Astrocyte (in vitro differentiated cells and primary cell): Measurements from ENCODE around the gene STK38. TPM values are rescaled to one million over a fixed set of nuclear protein-coding genes. Genes with fewer than 3 reads are reported as not detected.

Experiments
- DNase-seq: peaks from one replicate; pipeline ENCODE4 v3.0.0-alpha.2; 2010; ENCODE audit warnings: low read depth
- FAIRE-seq: peaks from 2 replicates; lab custom pipeline; 2011; peaks lifted over from hg19 to GRCh38; lab: Jason Lieb, UNC
- H2AFZ ChIP-seq: 2 replicates; pipeline ENCODE4 v1.6.0; 2012; ENCODE audit warnings: low read depth, low read length, inconsistent platforms
- H3K27ac ChIP-seq: 2 replicates; pipeline ENCODE4 v1.5.1; 2011; ENCODE audit warnings: low read depth, low read length, inconsistent platforms
- H3K27me3 ChIP-seq: 2 replicates; pipeline ENCODE4 v1.6.0; 2011; ENCODE audit warnings: low read length, inconsistent platforms; ENCODE audit not compliant: insufficient read depth
- H3K36me3 ChIP-seq: 2 replicates; pipeline ENCODE4 v1.5.1; 2011; ENCODE audit warnings: low read length, inconsistent platforms; ENCODE audit not compliant: insufficient read depth
- H3K4me1 ChIP-seq: 2 replicates; pipeline ENCODE4 v1.5.1; 2011; ENCODE audit warnings: low read length, inconsistent platforms; ENCODE audit not compliant: insufficient read depth
- H3K4me2 ChIP-seq: 2 replicates; pipeline ENCODE4 v1.6.0; 2012; ENCODE audit warnings: low read length, inconsistent platforms
- H3K4me3 ChIP-seq: 2 replicates; pipeline ENCODE4 v1.5.1; 2011; ENCODE audit warnings: low read depth, mild to moderate bottlenecking, low read length, inconsistent platforms; ENCODE audit not compliant: insufficient read depth
- H3K79me2 ChIP-seq: 2 replicates; pipeline ENCODE4 v1.6.0; 2012; ENCODE audit warnings: mild to moderate bottlenecking, low read length, inconsistent platforms; ENCODE audit not compliant: insufficient read depth
- H3K9ac ChIP-seq: 2 replicates; pipeline ENCODE4 v1.6.0; 2012; ENCODE audit warnings: mild to moderate bottlenecking, low read length, inconsistent platforms
- H3K9me3 ChIP-seq: 2 replicates; pipeline ENCODE4 v1.5.1; 2012; ENCODE audit warnings: low read depth, mild to moderate bottlenecking, low read length, inconsistent platforms; ENCODE audit not compliant: insufficient read depth
- H4K20me1 ChIP-seq: 2 replicates; pipeline ENCODE4 v1.6.0; 2012; ENCODE audit warnings: low read length, inconsistent platforms; ENCODE audit not compliant: insufficient read depth
- H3K27ac Mint-ChIP-seq: one replicate; pipeline ENCODE4 v1.8.0; 2021; ENCODE audit warnings: mild to moderate bottlenecking, mixed read lengths; ENCODE audit not compliant: unreplicated experiment
- H3K27me3 Mint-ChIP-seq: one replicate; pipeline ENCODE4 v1.8.0; 2021; ENCODE audit warnings: low read depth, mixed read lengths; ENCODE audit not compliant: unreplicated experiment
- H3K36me3 Mint-ChIP-seq: one replicate; pipeline ENCODE4 v1.8.0; 2021; ENCODE audit warnings: low read depth, mixed read lengths; ENCODE audit not compliant: unreplicated experiment
- H3K4me1 Mint-ChIP-seq: one replicate; pipeline ENCODE4 v1.8.0; 2021; ENCODE audit warnings: low read depth, mixed read lengths; ENCODE audit not compliant: unreplicated experiment
- H3K4me3 Mint-ChIP-seq: one replicate; pipeline ENCODE4 v1.8.0; 2021; ENCODE audit warnings: mild to moderate bottlenecking, moderate library complexity, mixed read lengths; ENCODE audit not compliant: unreplicated experiment
- H3K9me3 Mint-ChIP-seq: one replicate; pipeline ENCODE4 v1.8.0; 2021; ENCODE audit warnings: mild to moderate bottlenecking, mixed read lengths; ENCODE audit not compliant: unreplicated experiment
- EZH2 ChIP-seq: IDR thresholded peaks from 2 replicates; pipeline ENCODE4 v1.6.1; 2012; ENCODE audit warnings: mild to moderate bottlenecking, low read length, inconsistent platforms; ENCODE audit not compliant: insufficient read depth
- total RNA-seq: library from RNA; stranded (reverse); gene quantifications from 2 replicates; pipeline ENCODE4 v1.2.1, GENCODE V29; 2021
- TF ChIP-seq, protein P1 (sequence below): IDR thresholded peaks from 2 replicates; pipeline ENCODE4 v1.5.1; 2011; ENCODE audit warnings: low read depth, mild to moderate bottlenecking, inconsistent platforms, low read length, moderate library complexity; ENCODE audit not compliant: insufficient read depth

STK38 gene
- total RNA-seq, 1 donor from 2014 or later = 54.1 TPM

DNA sequence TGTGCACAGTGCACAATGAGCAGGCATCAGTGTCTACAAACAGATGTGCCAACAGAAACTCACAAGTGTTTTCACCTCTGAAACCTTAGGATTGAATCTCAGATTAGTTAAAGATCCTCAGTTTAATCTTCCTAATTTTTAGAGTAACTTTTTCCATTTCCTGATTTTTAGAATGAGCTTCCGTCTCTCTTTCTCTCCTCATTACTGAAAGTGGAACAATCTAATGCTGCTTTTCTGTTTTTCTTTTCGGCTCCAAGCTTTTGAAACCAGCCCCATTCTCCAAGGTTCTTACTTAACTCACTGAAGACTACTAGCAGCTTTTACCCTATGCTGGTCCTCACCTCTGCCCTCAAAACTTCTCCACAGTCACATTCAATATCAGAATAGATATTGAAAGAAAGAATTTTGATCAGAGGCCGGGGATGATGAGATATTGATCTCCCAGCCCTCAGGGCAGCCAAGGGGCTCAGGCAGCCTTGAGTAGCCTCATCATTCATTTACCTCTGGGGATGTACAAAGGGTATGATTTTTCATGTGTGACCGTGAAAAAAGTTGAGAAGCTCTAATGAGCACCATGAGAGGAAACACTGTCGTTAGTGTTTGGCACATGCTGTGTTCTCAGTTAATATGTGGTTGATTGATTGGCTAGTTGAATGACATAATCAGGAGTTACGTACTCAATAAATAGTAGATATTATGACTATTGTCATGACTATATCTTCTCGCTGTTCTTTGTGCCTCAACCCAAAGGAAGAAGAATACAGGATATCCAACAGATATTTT lies 11.9 kb upstream of the STK38 start:
- Mint-ChIP-seq H3K4me1 (peaks cover 5% of the 10 kb centered on the region), H3K4me3 (no peak overlapping the region), H3K27me3 (peaks cover 12% of the 10 kb centered on the region), H3K27ac (peak overlapping the region; percentile 59), H3K36me3 (peaks cover 3% of the 10 kb centered on the region), H3K9me3 (peaks cover 2% of the 10 kb centered on the region)
- no peaks in the 10 kb centered on the region for H3K79me2 ChIP-seq
- H3K27me3 ChIP-seq = no peaks in the 10 kb centered on the region
- H2AFZ ChIP-seq = no peak overlapping the region
- no peak overlapping the region for H3K27ac ChIP-seq
- no peak for FAIRE-seq
- no peak for TF ChIP-seq EZH2
- TF ChIP-seq, protein P1, sequence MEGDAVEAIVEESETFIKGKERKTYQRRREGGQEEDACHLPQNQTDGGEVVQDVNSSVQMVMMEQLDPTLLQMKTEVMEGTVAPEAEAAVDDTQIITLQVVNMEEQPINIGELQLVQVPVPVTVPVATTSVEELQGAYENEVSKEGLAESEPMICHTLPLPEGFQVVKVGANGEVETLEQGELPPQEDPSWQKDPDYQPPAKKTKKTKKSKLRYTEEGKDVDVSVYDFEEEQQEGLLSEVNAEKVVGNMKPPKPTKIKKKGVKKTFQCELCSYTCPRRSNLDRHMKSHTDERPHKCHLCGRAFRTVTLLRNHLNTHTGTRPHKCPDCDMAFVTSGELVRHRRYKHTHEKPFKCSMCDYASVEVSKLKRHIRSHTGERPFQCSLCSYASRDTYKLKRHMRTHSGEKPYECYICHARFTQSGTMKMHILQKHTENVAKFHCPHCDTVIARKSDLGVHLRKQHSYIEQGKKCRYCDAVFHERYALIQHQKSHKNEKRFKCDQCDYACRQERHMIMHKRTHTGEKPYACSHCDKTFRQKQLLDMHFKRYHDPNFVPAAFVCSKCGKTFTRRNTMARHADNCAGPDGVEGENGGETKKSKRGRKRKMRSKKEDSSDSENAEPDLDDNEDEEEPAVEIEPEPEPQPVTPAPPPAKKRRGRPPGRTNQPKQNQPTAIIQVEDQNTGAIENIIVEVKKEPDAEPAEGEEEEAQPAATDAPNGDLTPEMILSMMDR = no peak
- H3K4me2 ChIP-seq = no peak overlapping the region
- H3K9ac ChIP-seq = no peak overlapping the region
- H4K20me1 ChIP-seq = no peaks in the 10 kb centered on the region
- no peaks in the 10 kb centered on the region for H3K9me3 ChIP-seq
- no peak for DNase-seq
- no peaks in the 10 kb centered on the region for H3K4me1 ChIP-seq
- no peaks in the 10 kb centered on the region for H3K36me3 ChIP-seq
- no peak overlapping the region for H3K4me3 ChIP-seq

DNA sequence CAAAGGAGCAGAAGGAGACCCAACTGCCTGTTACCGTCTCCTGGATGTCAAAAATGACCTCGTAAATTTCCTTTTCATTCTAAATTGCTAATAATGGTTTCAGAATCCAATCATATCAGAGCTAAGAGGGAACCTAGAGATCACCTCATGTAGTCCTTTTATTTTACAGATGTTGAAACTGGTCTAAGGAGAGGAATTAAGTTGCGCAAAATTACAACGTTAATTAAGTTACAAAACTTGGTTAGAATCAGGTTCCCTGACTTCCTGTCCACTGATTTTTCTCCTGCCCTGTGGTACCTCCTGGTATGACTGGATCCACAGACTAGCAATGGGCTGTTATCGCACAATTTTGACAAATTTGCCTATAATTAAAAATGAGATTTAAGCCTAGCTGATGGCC lies 9.0 kb upstream of the STK38 start:
- peaks cover 12% of the 10 kb centered on the region for H3K27me3 Mint-ChIP-seq
- H3K4me1 ChIP-seq = no peaks in the 10 kb centered on the region
- no peaks in the 10 kb centered on the region for H4K20me1 ChIP-seq
- no peak overlapping the region for H3K27ac ChIP-seq
- no peak overlapping the region for H3K4me2 ChIP-seq
- H3K9me3 ChIP-seq = no peaks in the 10 kb centered on the region
- peaks cover 3% of the 10 kb centered on the region for H3K36me3 Mint-ChIP-seq
- H3K79me2 ChIP-seq = no peaks in the 10 kb centered on the region
- H3K4me3 ChIP-seq = no peak overlapping the region
- FAIRE-seq (no peak), DNase-seq (no peak)
- H2AFZ ChIP-seq = no peak overlapping the region
- H3K4me1 Mint-ChIP-seq = no peaks in the 10 kb centered on the region
- no peaks in the 10 kb centered on the region for H3K36me3 ChIP-seq
- H3K9me3 Mint-ChIP-seq = peaks cover 2% of the 10 kb centered on the region
- no peak overlapping the region for H3K9ac ChIP-seq
- no peak overlapping the region for H3K4me3 Mint-ChIP-seq
- H3K27me3 ChIP-seq = no peaks in the 10 kb centered on the region
- TF ChIP-seq, protein P1 = no peak
- TF ChIP-seq EZH2 = no peak
- H3K27ac Mint-ChIP-seq = no peak overlapping the region

DNA sequence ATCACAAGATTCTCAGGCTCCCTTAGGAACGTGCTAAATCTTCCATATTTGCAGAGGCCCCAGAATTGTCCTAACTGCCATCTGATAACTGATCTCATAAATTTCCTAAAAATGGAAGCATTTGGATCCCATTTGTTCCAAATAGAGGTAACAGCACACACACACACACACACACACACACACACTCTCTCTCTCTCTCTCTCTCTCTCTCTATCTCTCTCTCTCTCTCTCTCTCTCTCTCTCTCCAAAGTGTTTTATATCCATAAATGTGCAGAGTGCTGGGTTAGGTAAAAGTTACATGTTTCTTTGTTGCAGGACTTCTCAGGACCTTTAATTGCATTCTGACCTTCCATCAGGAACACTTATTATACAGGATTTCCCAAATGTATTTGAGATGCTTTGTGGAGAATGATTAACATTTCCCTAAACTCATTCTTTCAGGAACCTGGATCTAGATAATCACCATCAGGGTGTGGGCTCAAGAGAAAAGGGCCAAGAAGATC lies 8.5 kb upstream of the STK38 start:
- DNase-seq = no peak
- no peak overlapping the region for H2AFZ ChIP-seq
- Mint-ChIP-seq H3K4me3 (no peak overlapping the region), H3K36me3 (no peaks in the 10 kb centered on the region), H3K27me3 (peaks cover 9% of the 10 kb centered on the region), H3K27ac (no peak overlapping the region), H3K4me1 (no peaks in the 10 kb centered on the region), H3K9me3 (peaks cover 1% of the 10 kb centered on the region)
- H3K4me3 ChIP-seq = no peak overlapping the region
- H3K4me1 ChIP-seq = no peaks in the 10 kb centered on the region
- H3K4me2 ChIP-seq = no peak overlapping the region
- no peak overlapping the region for H3K27ac ChIP-seq
- no peak overlapping the region for H3K9ac ChIP-seq
- no peak for FAIRE-seq
- H3K27me3 ChIP-seq = no peaks in the 10 kb centered on the region
- no peaks in the 10 kb centered on the region for H4K20me1 ChIP-seq
- TF ChIP-seq, protein P1 = no peak
- TF ChIP-seq EZH2 = no peak
- H3K36me3 ChIP-seq = no peaks in the 10 kb centered on the region
- no peaks in the 10 kb centered on the region for H3K9me3 ChIP-seq
- no peaks in the 10 kb centered on the region for H3K79me2 ChIP-seq
